ENCODE data around the gene EDRF1.

EDRF1 gene

DNA sequence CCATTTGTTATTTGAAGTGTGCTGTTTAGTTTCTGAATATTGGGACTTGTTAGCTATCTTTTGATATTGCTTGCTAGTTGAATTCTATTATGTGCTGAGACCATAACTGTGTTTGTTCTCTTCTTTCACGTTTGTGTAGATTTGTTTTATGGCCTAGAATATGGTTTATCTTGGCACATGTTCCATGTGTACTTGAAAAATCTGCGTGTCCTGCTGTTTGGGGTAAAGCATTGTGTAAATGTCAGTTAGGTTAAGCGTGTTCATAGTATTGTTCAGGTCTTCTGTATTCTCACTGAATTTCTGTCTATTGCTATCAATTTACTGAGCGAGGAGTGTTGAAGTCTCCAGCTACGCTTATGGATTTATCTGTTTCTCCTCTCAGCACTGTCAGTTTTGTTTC, 36.7 kb downstream of the EDRF1 start:
- no peak for DNase-seq (ENCODE audit: low spot score in 2 of 2)
- peaks cover 59% of the 10 kb centered on the region for H3K36me3 Mint-ChIP-seq (ENCODE audit: insufficient read depth)

DNA sequence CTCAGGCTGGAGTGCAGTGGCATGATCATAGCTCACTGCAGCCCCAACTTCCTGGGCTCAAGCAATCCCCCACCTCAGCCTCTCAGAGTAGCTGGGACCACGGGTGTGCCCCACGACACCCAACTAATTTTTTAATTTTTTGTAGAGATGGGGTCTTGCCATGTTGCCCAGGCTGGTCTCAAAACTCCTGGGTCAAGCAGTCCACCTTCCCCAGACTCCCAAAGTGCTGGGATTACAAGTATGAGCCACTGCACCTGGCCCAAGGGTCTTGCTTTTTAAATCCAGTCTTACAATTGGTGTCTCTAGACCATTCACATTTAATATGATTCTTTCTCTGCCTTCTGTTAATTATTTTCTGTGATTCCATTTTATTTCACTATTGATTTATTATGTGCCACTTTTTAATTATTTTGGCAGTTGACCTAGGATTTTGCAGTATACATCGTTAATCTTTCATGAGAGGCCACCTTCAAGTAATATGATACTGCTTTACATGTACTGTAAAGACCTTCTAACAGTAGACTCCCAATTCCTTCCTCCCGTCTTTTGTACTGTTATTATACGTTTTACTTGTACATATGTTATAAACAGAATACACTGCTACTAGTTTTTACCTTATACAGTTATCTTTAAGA, 37.5 kb downstream of the EDRF1 start:
- H3K36me3 Mint-ChIP-seq (ENCODE audit: insufficient read depth): peaks cover 61% of the 10 kb centered on the region
- no peaks in the 10 kb centered on the region for H3K9me3 Mint-ChIP-seq
- no peaks in the 10 kb centered on the region for H3K27me3 Mint-ChIP-seq
- no peak for DNase-seq (ENCODE audit: low spot score in 2 of 2)
- H3K27ac Mint-ChIP-seq (ENCODE audit: low read depth): peak overlapping the region; percentile 39
- no peak overlapping the region for H3K4me3 Mint-ChIP-seq
- ATAC-seq (replicated peaks; ENCODE audit: extremely low read depth, poor library complexity, severe bottlenecking): no peak
- peaks cover 28% of the 10 kb centered on the region for H3K4me1 Mint-ChIP-seq

More for the DNA sequence above, 36.7 kb downstream of the EDRF1 start:
- Mint-ChIP-seq H3K27me3 (no peaks in the 10 kb centered on the region), H3K4me1 (peaks cover 28% of the 10 kb centered on the region), H3K9me3 (no peaks in the 10 kb centered on the region), H3K4me3 (no peak overlapping the region), H3K27ac (ENCODE audit: low read depth) (no peak overlapping the region)
- ATAC-seq (replicated peaks; ENCODE audit: extremely low read depth, poor library complexity, severe bottlenecking): no peak

DNA sequence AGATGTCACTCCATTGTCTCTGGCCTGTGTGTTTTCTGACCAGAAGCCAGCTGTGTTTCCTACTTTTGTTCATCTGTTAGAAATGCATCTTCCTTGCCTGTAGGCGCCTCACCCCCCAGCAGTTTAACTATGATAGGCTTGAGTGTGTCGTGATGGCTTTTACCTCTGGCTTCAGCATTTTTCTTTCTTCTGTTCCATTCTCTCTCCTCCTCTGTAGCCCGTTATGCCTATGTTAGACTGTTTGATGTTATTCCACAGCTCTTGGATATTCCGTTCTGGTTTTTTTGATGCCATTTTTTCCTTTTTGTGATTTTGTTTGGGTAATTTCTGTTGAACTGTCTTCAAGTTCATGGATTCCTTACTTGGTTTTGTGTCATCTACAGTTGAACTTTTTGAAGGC, 38.2 kb downstream of the EDRF1 start:
- Mint-ChIP-seq H3K4me1 (peaks cover 28% of the 10 kb centered on the region), H3K36me3 (ENCODE audit: insufficient read depth) (peaks cover 62% of the 10 kb centered on the region)
- no peak for ATAC-seq (replicated peaks; ENCODE audit: extremely low read depth, poor library complexity, severe bottlenecking)

DNA sequence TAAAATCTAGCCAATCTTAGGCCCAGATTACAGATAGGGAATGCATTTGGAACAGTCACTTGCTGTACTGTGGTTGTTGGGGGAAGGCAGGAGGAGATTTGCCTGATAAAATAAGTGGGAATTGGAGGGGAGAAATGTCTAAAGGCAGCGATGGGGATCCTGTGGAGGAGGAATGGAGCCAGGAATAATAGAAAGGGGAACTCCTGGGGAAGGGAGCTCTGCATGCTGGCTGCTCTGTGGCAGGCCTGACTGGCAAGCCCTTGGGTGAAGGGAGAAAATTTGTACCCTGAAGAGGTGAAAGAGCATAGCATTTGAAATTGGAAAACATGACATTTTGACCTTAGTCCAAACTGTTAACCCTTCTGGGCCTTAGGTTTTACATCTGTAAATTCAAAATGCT, 42.5 kb downstream of the EDRF1 start:
- DNase-seq (ENCODE audit: low spot score in 2 of 2) (no peak), ATAC-seq (replicated peaks; ENCODE audit: extremely low read depth, poor library complexity, severe bottlenecking) (no peak)
- peaks cover 54% of the 10 kb centered on the region for H3K36me3 Mint-ChIP-seq (ENCODE audit: insufficient read depth)
- no peak overlapping the region for H3K4me3 Mint-ChIP-seq
- no peaks in the 10 kb centered on the region for H3K9me3 Mint-ChIP-seq
- H3K4me1 Mint-ChIP-seq: peaks cover 7% of the 10 kb centered on the region
- peak overlapping the region; percentile 16 for H3K27ac Mint-ChIP-seq (ENCODE audit: low read depth)
- H3K27me3 Mint-ChIP-seq: no peaks in the 10 kb centered on the region

More for the DNA sequence above, 38.2 kb downstream of the EDRF1 start:
- Mint-ChIP-seq H3K27me3 (no peaks in the 10 kb centered on the region), H3K27ac (ENCODE audit: low read depth) (peak overlapping the region; percentile 39), H3K9me3 (no peaks in the 10 kb centered on the region), H3K4me3 (no peak overlapping the region)
- DNase-seq (ENCODE audit: low spot score in 2 of 2): no peak

DNA sequence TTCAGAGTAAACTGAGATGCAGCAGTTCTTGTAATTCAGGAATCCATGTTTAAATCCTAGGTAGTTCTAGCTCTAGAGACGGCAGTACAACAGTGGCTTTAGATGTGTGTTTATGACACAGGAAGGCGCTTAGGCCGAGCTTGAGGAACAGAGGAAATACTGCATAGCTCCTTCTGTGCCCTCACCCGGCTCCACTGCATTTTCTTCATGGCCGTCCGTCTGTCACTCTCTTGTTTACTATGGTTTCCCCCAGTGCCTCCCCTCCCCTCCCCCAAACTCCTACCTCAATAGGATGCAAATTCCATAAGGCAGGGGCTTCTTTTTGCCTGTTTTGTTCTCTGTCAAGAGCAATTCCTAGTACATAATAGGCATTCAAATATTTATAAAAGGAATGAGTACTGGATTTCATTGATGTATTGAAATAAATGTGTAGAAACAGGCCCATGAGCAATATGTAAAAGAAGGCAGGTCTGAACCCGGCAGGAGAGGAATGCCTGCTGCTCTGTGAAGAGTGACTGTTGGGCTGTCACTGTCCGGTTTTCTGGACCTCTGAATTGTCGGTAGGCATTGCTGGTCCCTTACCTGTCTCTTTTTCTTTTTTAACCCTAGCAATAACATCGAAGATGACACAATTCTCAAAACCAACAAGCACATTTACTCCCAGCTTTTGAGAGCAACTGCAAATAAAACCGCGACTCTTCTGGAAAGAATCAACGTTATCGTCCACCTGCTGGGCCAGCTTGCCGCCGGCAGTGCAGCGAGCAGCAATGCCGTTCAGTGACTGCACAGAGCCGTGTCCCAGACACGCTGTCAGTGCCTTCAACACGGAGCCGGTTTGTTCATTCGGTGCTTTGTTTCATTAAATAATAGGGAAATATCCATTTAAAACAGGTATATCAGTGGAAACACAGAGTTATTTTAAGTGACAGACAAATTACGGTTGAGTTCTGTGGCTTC, 43.5 kb downstream of the EDRF1 start:
- H3K4me1 Mint-ChIP-seq: peaks cover 2% of the 10 kb centered on the region
- H3K27me3 Mint-ChIP-seq: no peaks in the 10 kb centered on the region
- no peak overlapping the region for H3K27ac Mint-ChIP-seq (ENCODE audit: low read depth)
- no peak overlapping the region for H3K4me3 Mint-ChIP-seq
- no peaks in the 10 kb centered on the region for H3K9me3 Mint-ChIP-seq
- no peak for DNase-seq (ENCODE audit: low spot score in 2 of 2)
- no peak for ATAC-seq (replicated peaks; ENCODE audit: extremely low read depth, poor library complexity, severe bottlenecking)
- peaks cover 48% of the 10 kb centered on the region for H3K36me3 Mint-ChIP-seq (ENCODE audit: insufficient read depth)

DNA sequence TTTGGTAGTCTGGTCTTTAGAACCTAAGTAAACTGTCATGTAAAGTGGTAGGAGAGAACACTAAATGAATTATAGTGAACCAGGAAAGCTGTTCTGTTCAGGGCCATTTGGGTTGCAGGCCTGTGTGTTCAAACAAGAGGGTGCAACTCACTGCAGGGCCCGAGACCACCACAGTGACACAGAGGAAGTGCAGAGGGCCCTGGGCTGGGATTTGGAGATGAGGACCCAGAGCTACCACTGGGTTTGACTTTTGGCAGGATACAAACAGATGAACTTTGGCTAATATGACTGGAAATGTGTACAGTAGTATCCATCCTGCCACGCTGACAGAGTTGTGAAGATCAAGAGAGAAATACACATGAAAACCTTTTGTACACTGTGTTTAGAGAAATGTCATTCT, 46.3 kb downstream of the EDRF1 start:
- Mint-ChIP-seq H3K9me3 (no peaks in the 10 kb centered on the region), H3K4me3 (no peak overlapping the region), H3K27ac (ENCODE audit: low read depth) (no peak overlapping the region), H3K4me1 (no peaks in the 10 kb centered on the region), H3K27me3 (no peaks in the 10 kb centered on the region), H3K36me3 (ENCODE audit: insufficient read depth) (peaks cover 39% of the 10 kb centered on the region)
- ATAC-seq (replicated peaks; ENCODE audit: extremely low read depth, poor library complexity, severe bottlenecking): no peak
- no peak for DNase-seq (ENCODE audit: low spot score in 2 of 2)

DNA sequence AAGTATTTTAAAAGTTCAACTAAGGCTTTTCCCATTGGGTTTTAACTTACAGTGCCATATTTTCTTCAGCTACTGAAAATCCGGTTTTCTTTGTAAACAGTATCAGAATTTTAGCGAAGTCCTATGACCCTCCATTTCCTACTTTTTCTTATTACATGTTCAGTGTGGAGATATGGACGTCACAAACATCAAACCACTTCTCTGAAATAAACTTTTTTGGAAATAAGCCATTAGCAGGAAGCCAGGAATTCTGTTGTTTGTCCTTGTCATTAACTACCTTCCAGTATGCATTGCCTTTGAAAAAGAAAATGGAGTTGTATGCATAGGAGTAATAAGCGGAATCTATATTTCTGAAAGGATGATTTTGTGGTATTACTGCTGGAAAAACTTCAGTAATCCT, 47.0 kb downstream of the EDRF1 start:
- H3K9me3 Mint-ChIP-seq: no peaks in the 10 kb centered on the region
- H3K27me3 Mint-ChIP-seq: no peaks in the 10 kb centered on the region
- H3K27ac Mint-ChIP-seq (ENCODE audit: low read depth): no peak overlapping the region
- ATAC-seq (replicated peaks; ENCODE audit: extremely low read depth, poor library complexity, severe bottlenecking) (no peak), DNase-seq (ENCODE audit: low spot score in 2 of 2) (no peak)
- no peak overlapping the region for H3K4me3 Mint-ChIP-seq
- H3K4me1 Mint-ChIP-seq: no peaks in the 10 kb centered on the region
- H3K36me3 Mint-ChIP-seq (ENCODE audit: insufficient read depth): peaks cover 35% of the 10 kb centered on the region

DNA sequence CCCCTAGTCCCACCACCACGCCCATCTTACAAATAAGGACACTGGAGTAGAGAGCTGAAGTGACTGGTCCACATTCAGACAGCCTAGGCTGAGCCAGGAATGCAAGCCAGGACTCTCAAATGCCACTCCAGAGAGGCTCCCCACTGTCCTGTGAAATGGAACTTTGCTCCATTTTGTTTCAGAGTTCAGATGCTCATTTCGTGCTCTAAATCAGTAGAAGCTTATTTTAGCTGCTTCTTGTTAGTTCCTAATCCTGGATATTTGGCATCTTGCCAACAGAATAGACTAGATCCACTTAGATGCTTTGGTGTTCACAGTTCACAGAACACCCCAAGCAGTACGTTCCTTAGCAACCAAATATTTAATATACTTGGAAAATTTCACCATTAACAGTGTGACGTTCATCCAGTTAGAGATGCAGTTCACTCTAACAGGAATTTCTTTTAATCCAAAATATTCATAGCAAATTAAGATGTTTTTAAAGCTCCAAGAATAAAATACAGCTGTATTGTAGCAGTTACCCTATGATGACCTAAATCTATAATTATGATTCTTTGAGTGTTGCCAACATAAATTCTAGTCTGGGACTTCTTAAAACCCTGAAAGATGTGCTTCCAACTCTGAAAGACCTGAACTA, 48.8 kb downstream of the EDRF1 start:
- peaks cover 30% of the 10 kb centered on the region for H3K36me3 Mint-ChIP-seq (ENCODE audit: insufficient read depth)

DNA sequence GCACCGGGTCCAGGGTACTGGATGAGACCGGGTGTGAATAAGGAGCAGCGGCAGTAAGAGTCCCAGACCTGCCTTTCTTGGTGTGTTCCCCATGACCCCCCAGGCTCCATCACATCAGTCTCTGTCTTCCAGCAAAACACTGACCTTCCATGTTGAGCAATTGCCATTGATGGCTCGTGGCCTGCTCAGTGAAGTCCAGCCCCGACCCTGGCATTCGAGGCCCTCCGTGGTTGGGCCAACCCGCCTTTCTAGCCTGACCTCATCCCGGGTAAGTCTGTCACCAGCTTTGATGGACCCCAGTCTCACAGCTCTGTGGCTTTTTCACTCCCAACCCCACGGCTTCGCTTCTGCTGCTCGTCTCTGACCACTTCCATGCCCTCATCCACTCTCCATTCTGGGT, 49.7 kb downstream of the EDRF1 start:
- no peaks in the 10 kb centered on the region for H3K27me3 Mint-ChIP-seq
- DNase-seq (ENCODE audit: low spot score in 2 of 2) (no peak), ATAC-seq (replicated peaks; ENCODE audit: extremely low read depth, poor library complexity, severe bottlenecking) (no peak)
- no peak overlapping the region for H3K4me3 Mint-ChIP-seq
- no peaks in the 10 kb centered on the region for H3K4me1 Mint-ChIP-seq
- no peaks in the 10 kb centered on the region for H3K9me3 Mint-ChIP-seq
- H3K36me3 Mint-ChIP-seq (ENCODE audit: insufficient read depth): peaks cover 24% of the 10 kb centered on the region
- no peak overlapping the region for H3K27ac Mint-ChIP-seq (ENCODE audit: low read depth)

More for the DNA sequence above, 48.8 kb downstream of the EDRF1 start:
- no peak for DNase-seq (ENCODE audit: low spot score in 2 of 2)
- Mint-ChIP-seq H3K27ac (ENCODE audit: low read depth) (no peak overlapping the region), H3K27me3 (no peaks in the 10 kb centered on the region), H3K9me3 (no peaks in the 10 kb centered on the region), H3K4me1 (no peaks in the 10 kb centered on the region), H3K4me3 (no peak overlapping the region)
- no peak for ATAC-seq (replicated peaks; ENCODE audit: extremely low read depth, poor library complexity, severe bottlenecking)

DNA sequence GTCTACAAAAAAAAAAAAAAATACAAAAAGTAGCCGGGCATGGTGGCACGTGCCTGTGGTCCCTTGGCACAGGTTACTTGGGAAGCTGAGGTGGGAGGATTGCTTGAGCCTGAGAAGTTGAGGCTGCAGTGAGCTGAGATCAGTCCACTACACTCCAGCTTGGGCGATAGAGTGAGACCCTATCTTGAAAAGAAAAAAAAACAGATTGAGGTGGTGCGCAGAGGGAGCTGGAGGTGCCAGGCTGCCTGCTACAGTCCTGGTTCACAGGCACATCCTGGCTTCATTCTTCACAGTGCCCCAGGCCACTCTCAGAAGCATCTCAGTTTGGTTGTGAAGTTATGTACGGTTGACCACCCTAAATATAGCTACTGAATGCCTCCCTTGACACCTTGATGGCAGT, 51.3 kb downstream of the EDRF1 start:
- no peaks in the 10 kb centered on the region for H3K27me3 Mint-ChIP-seq
- H3K4me3 Mint-ChIP-seq: no peak overlapping the region
- no peaks in the 10 kb centered on the region for H3K4me1 Mint-ChIP-seq
- no peak for ATAC-seq (replicated peaks; ENCODE audit: extremely low read depth, poor library complexity, severe bottlenecking)
- H3K27ac Mint-ChIP-seq (ENCODE audit: low read depth): no peak overlapping the region
- DNase-seq (ENCODE audit: low spot score in 2 of 2): no peak
- peaks cover 10% of the 10 kb centered on the region for H3K36me3 Mint-ChIP-seq (ENCODE audit: insufficient read depth)
- H3K9me3 Mint-ChIP-seq: no peaks in the 10 kb centered on the region

DNA sequence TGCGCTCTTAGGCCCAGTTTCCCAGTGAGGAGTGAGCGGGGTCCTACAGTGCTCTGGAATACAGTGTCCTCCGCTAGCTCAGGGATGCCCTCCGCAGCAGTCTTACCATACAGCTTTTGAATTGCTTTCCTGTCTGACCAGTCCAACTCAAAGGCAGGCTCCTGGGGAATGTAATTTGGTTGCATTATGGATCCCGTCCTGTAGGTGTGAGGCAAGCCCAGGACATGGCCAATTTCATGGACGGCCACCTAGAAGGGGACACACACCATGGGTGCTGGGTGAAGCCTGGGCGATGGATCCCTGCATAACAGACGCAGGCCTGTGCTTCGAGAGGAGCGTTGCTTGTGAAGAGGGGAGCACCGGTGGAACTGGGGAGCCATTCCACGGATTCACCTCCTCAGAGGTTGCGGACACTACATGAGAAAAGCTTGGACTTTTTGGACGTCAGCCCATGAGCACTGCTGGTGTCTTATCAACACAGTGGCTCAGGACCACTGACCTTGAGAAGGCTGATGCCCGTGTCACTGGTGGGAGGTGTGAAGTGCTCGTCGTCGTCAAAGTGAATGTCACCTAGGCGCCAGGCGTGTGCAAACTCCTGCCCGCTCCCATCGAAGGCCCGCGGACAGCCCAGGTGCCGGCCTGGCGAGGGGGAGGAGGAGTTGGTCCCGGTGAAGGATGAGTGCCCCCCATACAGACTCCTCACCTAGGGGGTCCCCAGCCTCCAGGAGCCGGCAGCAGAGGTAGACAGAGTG, 52.8 kb downstream of the EDRF1 start:
- no peak for ATAC-seq (replicated peaks; ENCODE audit: extremely low read depth, poor library complexity, severe bottlenecking)
- H3K9me3 Mint-ChIP-seq: no peaks in the 10 kb centered on the region
- H3K4me3 Mint-ChIP-seq: no peak overlapping the region
- no peak for DNase-seq (ENCODE audit: low spot score in 2 of 2)
- H3K4me1 Mint-ChIP-seq: no peaks in the 10 kb centered on the region
- H3K27ac Mint-ChIP-seq (ENCODE audit: low read depth): no peak overlapping the region
- peaks cover 6% of the 10 kb centered on the region for H3K36me3 Mint-ChIP-seq (ENCODE audit: insufficient read depth)
- peaks cover 1% of the 10 kb centered on the region for H3K27me3 Mint-ChIP-seq

DNA sequence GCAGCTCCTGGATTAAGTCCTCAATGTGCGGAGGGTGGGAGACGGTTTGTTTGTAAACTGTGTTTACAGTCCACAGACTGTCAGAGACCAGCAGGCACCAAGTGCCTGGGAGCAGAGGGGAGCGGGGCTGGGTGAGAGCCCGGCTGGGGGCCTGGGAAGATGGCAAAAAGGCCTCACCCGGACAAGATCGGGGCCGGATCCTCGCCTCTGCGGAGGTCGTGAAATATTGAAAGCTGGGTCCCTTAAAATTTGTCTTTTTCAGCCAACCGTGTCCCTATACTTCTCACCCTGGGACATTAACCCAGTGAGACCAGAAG, 53.3 kb downstream of the EDRF1 start:
- H3K4me3 Mint-ChIP-seq: no peak overlapping the region
- no peaks in the 10 kb centered on the region for H3K4me1 Mint-ChIP-seq
- DNase-seq (ENCODE audit: low spot score in 2 of 2): no peak
- ATAC-seq (replicated peaks; ENCODE audit: extremely low read depth, poor library complexity, severe bottlenecking): no peak
- H3K9me3 Mint-ChIP-seq: no peaks in the 10 kb centered on the region
- peaks cover 6% of the 10 kb centered on the region for H3K36me3 Mint-ChIP-seq (ENCODE audit: insufficient read depth)
- peaks cover 7% of the 10 kb centered on the region for H3K27me3 Mint-ChIP-seq
- no peak overlapping the region for H3K27ac Mint-ChIP-seq (ENCODE audit: low read depth)
